HG03378 (cell line): ENCODE measurements around the gene PTPRK.

ENCODE experiments used
- ATAC-seq: cut with Tn5 transposase; IDR thresholded peaks from one replicate; pipeline ENCODE4 v1.9.1; 2021; ENCODE audit warnings: mild to moderate bottlenecking, moderate library complexity; ENCODE audit not compliant: unreplicated experiment

PTPRK gene

DNA sequence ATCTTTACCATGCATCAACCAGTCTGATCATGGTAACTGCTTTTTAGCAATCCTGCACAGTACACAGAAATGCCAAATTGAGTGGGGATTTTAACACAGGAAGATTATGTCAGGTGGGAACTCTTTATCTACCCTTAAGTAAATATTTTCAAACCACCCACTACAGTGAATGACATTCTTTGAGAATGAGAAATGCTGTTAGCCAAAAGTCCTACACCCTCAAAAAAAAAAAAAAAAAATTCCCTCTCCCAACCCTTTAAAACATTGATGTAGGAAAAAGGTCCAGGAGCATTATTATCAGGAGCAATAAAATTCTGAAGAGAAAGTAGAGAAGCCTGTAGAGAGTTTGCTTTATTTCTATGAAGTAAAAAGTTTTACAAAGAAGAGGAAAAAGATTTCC lies 312.3 kb downstream of the PTPRK start:
- no peak for ATAC-seq

DNA sequence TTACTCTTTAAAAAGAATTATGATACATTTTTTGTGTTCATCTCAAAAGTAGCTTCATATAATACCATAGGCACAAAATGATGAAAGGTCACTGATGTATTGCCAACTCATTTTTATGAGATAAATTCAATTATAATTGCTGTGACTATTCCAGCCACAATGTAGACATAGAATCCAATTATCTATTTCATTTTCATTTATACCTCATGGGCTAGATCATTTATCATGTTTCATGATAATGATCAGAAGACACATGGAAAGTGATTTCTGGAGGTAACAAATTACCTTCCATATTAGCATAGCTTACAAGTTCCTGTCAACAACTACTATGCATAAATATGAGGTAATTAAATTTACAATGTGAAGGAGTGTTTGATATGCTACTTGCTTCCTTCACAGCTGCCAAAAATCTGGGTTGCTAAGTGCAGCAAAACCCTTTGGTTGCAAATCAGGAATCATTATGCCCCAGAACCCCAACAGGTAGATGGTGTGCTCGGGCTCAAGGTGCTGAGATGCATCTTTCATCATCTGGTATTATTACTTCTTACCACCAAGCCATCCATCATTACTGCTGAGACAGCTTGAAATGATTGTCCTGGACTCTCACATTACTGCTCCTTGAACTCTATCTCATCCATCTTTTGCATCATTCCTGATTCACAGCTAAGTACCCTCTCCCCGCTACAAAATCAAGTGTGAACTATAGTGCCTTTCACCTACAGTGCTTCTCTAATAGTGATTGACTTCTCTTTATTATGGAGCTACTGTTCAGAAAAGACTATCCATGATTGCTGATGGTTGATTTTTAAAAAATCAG lies 313.6 kb downstream of the PTPRK start:
- ATAC-seq = no peak

GRCh38 chr6:128204616-128205015 lies 315.8 kb downstream of the PTPRK start:
- no peak for ATAC-seq

DNA sequence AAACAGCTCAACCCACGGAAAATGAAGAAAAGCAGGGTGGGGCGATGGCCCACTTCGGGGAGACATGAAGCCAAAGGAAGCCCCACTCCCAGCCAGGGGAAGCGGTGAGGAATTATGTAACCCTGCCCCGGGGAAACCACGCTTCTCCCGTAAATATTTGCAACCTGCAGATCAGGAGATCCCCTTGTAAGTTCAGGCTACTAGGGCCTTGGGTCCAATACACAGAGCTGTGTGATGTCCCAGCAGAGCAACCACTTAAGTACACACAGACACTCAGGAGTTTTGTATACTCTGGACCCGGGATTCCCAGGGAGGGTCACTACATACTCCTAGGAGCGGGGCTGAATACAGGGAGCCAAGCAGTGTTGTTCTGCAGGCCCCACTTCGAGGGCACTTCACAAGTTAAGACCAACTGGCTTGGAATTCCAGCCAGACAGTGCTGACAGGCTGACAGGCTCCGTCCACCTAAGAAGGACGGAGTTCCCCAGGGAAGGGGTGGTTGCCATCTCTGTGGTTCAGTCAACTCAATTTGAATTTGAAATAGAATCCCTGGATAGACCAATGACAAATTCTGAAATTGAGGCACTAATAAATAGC lies 318.1 kb downstream of the PTPRK start:
- ATAC-seq = no peak

DNA sequence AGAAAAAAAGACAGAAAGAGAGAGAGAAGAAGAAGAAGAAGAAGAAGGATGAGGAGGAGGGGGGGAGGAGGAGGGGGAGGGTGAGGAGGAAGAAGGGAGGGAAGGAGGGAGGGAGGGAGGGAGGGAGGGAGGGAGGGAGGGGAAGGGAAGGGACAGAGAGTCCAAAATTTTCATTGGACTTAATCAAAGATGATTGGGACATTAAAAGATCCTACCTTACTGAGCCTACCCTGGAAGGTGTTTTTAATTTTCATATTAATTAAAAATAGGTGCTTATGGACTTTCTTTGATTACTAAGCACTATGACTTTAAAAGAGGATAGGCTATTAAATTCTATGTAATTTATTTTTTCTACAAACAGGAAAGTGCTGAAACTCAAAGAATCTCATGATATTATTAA lies 319.6 kb downstream of the PTPRK start:
- ATAC-seq = no peak

DNA sequence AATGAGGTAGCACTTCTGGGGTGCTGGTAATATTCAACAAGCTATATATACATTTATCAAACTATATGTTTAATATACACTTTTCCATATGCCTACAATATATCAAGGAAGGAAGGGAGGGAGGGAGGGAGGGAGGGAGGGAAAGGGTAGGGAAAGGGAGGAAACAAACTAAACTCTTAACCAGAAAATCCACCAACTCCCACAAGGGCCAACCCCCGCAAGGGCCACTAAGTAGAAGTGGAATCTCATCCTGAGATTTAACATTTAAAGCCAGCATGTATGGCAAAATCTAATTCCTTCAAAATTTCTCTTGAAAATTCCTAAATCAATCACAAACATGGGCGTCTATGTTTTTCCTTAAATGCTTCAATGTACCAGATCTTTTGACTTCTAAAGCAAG lies 320.9 kb downstream of the PTPRK start:
- no peak for ATAC-seq

DNA sequence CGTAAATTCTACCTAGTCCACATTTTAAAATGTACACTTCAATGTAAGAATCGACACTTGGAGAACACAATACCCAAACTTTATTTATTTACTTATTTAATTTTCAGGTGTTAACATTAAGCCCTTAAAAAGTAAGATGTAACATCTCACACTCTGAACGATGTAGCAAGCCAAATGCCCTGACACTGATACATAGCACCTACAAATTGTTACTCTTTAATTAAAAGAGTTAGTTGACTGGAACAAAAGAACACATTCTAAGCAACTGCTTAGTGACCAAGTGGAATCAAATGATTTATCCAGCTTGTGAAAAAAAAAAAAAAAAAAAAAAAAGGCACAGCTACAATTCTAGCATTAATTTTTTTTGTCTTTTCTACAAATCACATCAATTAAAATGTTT lies 327.4 kb downstream of the PTPRK start:
- no peak for ATAC-seq

GRCh38 chr6:128188678-128189077 lies 331.7 kb downstream of the PTPRK start:
- no peak for ATAC-seq

GRCh38 chr6:128186729-128187128 lies 333.7 kb downstream of the PTPRK start:
- no peak for ATAC-seq

GRCh38 chr6:128179876-128180438 lies 340.4 kb downstream of the PTPRK start:
- ATAC-seq = no peak

- ATAC-seq = no peak
Observed at GRCh38 chr6:128174724-128175123, 345.7 kb downstream of the PTPRK start.

GRCh38 chr6:128172752-128173682 lies 347.4 kb downstream of the PTPRK start:
- ATAC-seq = no peak

GRCh38 chr6:128172081-128172480 lies 348.3 kb downstream of the PTPRK start:
- ATAC-seq = no peak

- no peak for ATAC-seq
Observed at GRCh38 chr6:128171182-128171581, 349.2 kb downstream of the PTPRK start.

DNA sequence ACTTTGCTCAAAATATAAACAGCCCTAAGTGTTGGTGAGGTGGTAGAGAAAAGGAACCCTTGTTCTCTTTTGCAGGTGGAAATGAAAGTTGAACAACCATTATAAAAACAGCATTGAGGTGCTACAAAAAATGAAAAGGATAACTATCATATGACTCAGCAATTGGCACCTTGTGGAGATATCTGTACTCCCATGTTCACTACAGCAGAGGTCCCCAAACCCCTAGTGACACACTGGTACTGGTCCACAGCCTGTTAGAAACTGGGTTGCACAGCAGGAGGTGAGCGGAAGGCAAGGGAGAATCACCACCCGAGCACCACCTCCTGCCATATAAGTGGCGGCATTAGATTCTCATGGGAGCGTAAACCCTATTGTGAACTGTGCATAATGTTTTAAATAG lies 352.2 kb downstream of the PTPRK start:
- ATAC-seq = no peak

DNA sequence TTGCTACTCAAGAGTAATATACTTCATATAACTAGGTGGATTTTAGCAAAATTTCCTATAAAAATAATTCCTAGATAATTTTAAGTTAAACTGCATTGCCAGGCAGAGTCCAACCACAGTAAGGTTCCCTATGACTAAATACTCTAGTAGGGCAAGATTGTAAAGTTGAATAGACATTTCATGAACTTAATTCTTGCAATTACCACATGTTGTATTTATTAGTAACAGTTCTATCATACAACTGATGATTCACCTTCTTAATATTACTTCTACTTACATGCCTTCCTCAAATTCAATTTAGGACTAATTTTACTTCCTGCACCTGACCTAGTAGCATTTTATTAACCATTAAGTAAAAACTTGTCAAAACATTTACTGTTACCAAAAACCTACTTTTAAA lies 352.8 kb downstream of the PTPRK start:
- no peak for ATAC-seq

DNA sequence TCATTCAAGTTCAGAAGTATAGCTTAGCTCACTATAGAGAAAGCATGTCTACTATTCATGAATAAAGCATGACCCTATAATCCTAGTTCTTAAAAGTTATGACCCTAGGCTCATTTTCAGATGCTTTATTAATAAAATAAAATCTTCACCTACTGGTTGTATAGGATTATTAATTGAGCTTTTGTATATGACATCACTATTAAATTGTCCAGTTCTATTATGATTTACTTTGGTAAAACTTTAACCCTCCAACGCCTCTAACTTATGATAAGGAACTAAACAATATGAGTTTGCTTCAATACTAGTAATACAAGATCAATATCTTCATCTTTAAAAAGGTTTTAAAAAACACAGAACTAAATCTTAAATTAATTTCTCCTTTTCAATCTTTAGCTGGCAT lies 356.1 kb downstream of the PTPRK start:
- no peak for ATAC-seq

DNA sequence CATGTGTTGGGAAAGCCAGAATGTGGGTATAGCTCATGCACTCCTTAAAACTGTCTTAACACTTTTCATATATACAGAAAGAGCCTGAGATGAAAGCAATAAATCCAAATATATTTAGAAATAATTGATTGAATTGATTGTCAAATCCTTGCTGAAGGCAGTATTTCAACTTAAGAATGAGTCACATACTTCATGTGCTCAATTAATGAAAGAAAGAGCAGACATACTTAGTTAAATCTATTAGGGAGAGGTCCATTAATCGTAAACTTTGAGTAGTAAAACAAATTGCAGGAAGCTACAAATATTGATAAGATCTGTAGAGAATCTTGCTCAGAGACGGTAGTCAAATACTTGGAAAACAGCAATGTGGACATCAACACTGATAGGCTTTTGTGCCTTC lies 358.0 kb downstream of the PTPRK start:
- no peak for ATAC-seq

- ATAC-seq = no peak
Observed at GRCh38 chr6:128161839-128162238, 358.6 kb downstream of the PTPRK start.

- no peak for ATAC-seq
Observed at GRCh38 chr6:128161263-128161662, 359.1 kb downstream of the PTPRK start.

DNA sequence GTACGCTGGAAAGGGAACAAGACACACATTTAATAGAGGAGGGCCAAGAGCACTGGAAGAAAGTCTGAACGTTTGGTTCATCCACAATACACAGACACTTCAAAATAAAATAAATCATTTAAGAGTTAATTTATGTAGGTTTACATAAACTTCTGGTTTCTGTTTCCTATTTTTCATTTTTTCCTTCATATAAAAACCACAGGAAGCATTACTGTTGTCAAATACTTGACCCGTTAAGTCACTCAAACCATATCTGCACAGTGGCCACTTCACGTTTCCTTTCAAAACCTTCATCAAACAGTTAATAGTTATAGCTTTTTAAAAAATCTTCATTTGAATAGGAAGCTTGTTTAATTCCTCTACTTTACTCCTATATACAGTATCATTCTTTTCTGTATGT lies 361.9 kb downstream of the PTPRK start:
- no peak for ATAC-seq
